HCT116 (cell line): ENCODE results near the gene MRPL47. TPM values are rescaled to one million over a fixed set of nuclear protein-coding genes. Genes with fewer than 3 reads are reported as not detected.

Experiments
- ATAC-seq: fragments of 200-7000 bp; cut with Tn5 transposase; 2 replicates; pipeline ENCODE4 v1.9.1; 2020; ENCODE audit warnings: mild to moderate bottlenecking, moderate library complexity
- BruUV-seq: library from RNA; stranded (reverse); fragments of 400-500 nt; replicated peaks from 2 replicates; lab custom pipeline; 2021; lab: Mats Ljungman, UMichigan
- CTCF ChIA-PET: fragments of 300-600 bp; sonication (Branson Sonifier 250); formaldehyde crosslinking; loops from one replicate; lab custom pipeline; 2021; ENCODE audit warnings: antibody characterized with exemption; lab: Charles Lee
- POLR2A ChIA-PET: fragments of 300-600, 350-600 bp; sonication (Branson Sonifier 250); formaldehyde crosslinking; loops from one replicate; lab custom pipeline; 2021; ENCODE audit warnings: antibody characterized with exemption; lab: Charles Lee
- RAD21 ChIA-PET, 2 experiments: fragments of 300-600 bp; sonication (Branson Sonifier 250); formaldehyde crosslinking; loops; one replicate each; lab custom pipeline; 2023; ENCODE audit warnings: low total read pairs in 2 of 2; ENCODE audit not compliant: uncharacterized antibody in 2 of 2, unreplicated experiment in 2 of 2, low non-redundant PET in 1 of 2; lab: Charles Lee
- DNase-seq: peaks from one replicate; pipeline ENCODE4 v3.0.0-alpha.2; 2010; ENCODE audit warnings: low read depth, low spot score
- H2AFZ ChIP-seq: fragments of 200-600 bp; shearing (Covaris generic), sonication (generic); 2 replicates; pipeline ENCODE4 v1.6.1; 2017; ENCODE audit warnings: low read depth, mixed run types, mixed read lengths, antibody characterized with exemption, low read length; ENCODE audit not compliant: poor library complexity, severe bottlenecking
- H3K27ac ChIP-seq: 2 replicates; pipeline ENCODE4 v1.5.1; 2012; ENCODE audit warnings: low read depth, low read length
- H3K27me3 ChIP-seq: fragments of 200-600 bp; sonication (generic); 2 replicates; pipeline ENCODE4 v1.6.1; 2016; ENCODE audit warnings: mixed run types, low read length, mixed read lengths; ENCODE audit not compliant: insufficient read depth
- H3K36me3 ChIP-seq, 2 experiments: fragments of 200-500 bp in 1 of 2; fragments of 200-600 bp in 1 of 2; sonication (Bioruptor generic) in 1 of 2; sonication (generic) in 1 of 2; 2 replicates each; pipeline versions ENCODE4 v1.5.1 to v1.6.1; 2014 to 2016; ENCODE audit warnings: low read length in 2 of 2, inconsistent platforms in 1 of 2, mixed read lengths in 1 of 2, mixed run types in 1 of 2; ENCODE audit not compliant: insufficient read depth in 2 of 2, control insufficient read depth in 1 of 2
- H3K4me1 ChIP-seq, 2 experiments: fragments of 200-600 bp in 1 of 2; sonication (generic) in 1 of 2; 2 replicates each; pipeline versions ENCODE4 v1.5.1 to v1.6.1; 2012 to 2017; ENCODE audit warnings: low read length in 2 of 2, inconsistent platforms in 1 of 2, mild to moderate bottlenecking in 1 of 2, mixed read lengths in 1 of 2, mixed run types in 1 of 2, moderate library complexity in 1 of 2; ENCODE audit not compliant: insufficient read depth in 2 of 2, control insufficient read depth in 1 of 2
- H3K4me2 ChIP-seq: fragments of 200-600 bp; sonication (generic); 2 replicates; pipeline ENCODE4 v1.6.1; 2017; ENCODE audit warnings: mixed run types, low read length, mixed read lengths
- H3K4me3 ChIP-seq, 2 experiments: fragments of 200-600 bp in 1 of 2; sonication (generic) in 1 of 2; replicated peaks in 1 of 2; 2 replicates each; pipeline ENCODE4 v1.5.1; 2011 to 2016; ENCODE audit warnings: low read length in 2 of 2, control low read depth in 1 of 2, low read depth in 1 of 2, mild to moderate bottlenecking in 1 of 2, mixed read lengths in 1 of 2, mixed run types in 1 of 2
- H3K79me2 ChIP-seq: fragments of 200-600 bp; sonication (generic); 2 replicates; pipeline ENCODE4 v1.6.1; 2017; ENCODE audit warnings: mild to moderate bottlenecking, mixed run types, low read length, moderate library complexity, mixed read lengths; ENCODE audit not compliant: insufficient read depth
- H3K9ac ChIP-seq: fragments of 200-600 bp; sonication (generic); 2 replicates; pipeline ENCODE4 v1.6.1; 2016; ENCODE audit warnings: low read length, mixed read lengths
- H3K9me2 ChIP-seq: fragments of 200-600 bp; sonication (generic), shearing (Covaris generic); 2 replicates; pipeline ENCODE4 v1.6.1; 2017; ENCODE audit warnings: mixed run types, mild to moderate bottlenecking, moderate library complexity; ENCODE audit not compliant: insufficient read depth
- H3K9me3 ChIP-seq, 2 experiments: fragments of 200-500 bp in 1 of 2; fragments of 200-600 bp in 1 of 2; sonication (Bioruptor generic) in 1 of 2; sonication (generic) in 1 of 2; 2 replicates each; pipeline ENCODE4 v1.6.1; 2014 to 2017; ENCODE audit warnings: low read length in 2 of 2, mixed read lengths in 2 of 2, inconsistent platforms in 1 of 2, low read depth in 1 of 2, mild to moderate bottlenecking in 1 of 2, mixed run types in 1 of 2, moderate library complexity in 1 of 2; ENCODE audit not compliant: control insufficient read depth in 1 of 2, insufficient read depth in 1 of 2
- H4K20me1 ChIP-seq: fragments of 200-600 bp; sonication (generic), shearing (Covaris generic); 2 replicates; pipeline ENCODE4 v1.6.1; 2017; ENCODE audit warnings: mixed run types, mild to moderate bottlenecking, moderate library complexity; ENCODE audit not compliant: insufficient read depth
- CEBPB ChIP-seq: IDR thresholded peaks from 2 replicates; pipeline ENCODE4 v1.6.1; 2012; ENCODE audit warnings: low read depth
- ELF1 ChIP-seq: IDR thresholded peaks from 2 replicates; pipeline ENCODE4 v1.6.1; 2012; ENCODE audit warnings: low read depth, borderline replicate concordance
- EZH2 ChIP-seq: fragments of 200-600 bp; sonication (generic); IDR thresholded peaks from 2 replicates; pipeline ENCODE4 v1.6.1; 2017; ENCODE audit warnings: antibody characterized with exemption, mixed run types
- JUND ChIP-seq: IDR thresholded peaks from 2 replicates; pipeline ENCODE4 v1.6.1; 2012
- RAD21 ChIP-seq: IDR thresholded peaks from 2 replicates; pipeline ENCODE4 v1.6.1; 2012; ENCODE audit warnings: low read depth, mild to moderate bottlenecking
- TCF7L2 ChIP-seq: IDR thresholded peaks from 2 replicates; pipeline ENCODE4 v1.7.0; 2011; ENCODE audit warnings: borderline replicate concordance, inconsistent platforms; ENCODE audit not compliant: insufficient read depth, insufficient read length; ENCODE audit errors: extremely low read depth
- YY1 ChIP-seq: IDR thresholded peaks from 2 replicates; pipeline ENCODE4 v1.6.1; 2011; ENCODE audit warnings: low read length, low read depth, moderate library complexity, mild to moderate bottlenecking; ENCODE audit not compliant: insufficient replicate concordance; ENCODE audit errors: extremely low read depth
- ZFX ChIP-seq: fragments of 450-650 bp; IDR thresholded peaks from 2 replicates; pipeline ENCODE4 v1.6.1; 2017
- intact Hi-C: fragments of 100-400 bp; cut with micrococcal nuclease; formaldehyde crosslinking; loops from 2 replicates; pipeline ENCODE4 v1.10.0; 2022
- total RNA-seq: library from RNA; stranded (reverse); gene quantifications from one replicate; pipeline ENCODE4 v1.2.1, GENCODE V29; 2021; ENCODE audit not compliant: unreplicated experiment
- TF ChIP-seq, protein P1 (sequence below), 3 experiments: fragments of 200-600 bp in 1 of 3; sonication (generic) in 1 of 3; IDR thresholded peaks in 2 of 3; conservative IDR thresholded peaks in 1 of 3; 2 replicates each; pipeline ENCODE4 v1.5.1; 2012 to 2017; ENCODE audit warnings: low read depth in 2 of 3, low read length in 2 of 3, antibody characterized with exemption in 1 of 3, borderline replicate concordance in 1 of 3, control low read depth in 1 of 3, mild to moderate bottlenecking in 1 of 3, mixed read lengths in 1 of 3, mixed run types in 1 of 3, moderate library complexity in 1 of 3; ENCODE audit not compliant: insufficient read depth in 1 of 3

The MRPL47 gene
- total RNA-seq, 1 experiment from 2014 or later: 52.3 TPM

DNA sequence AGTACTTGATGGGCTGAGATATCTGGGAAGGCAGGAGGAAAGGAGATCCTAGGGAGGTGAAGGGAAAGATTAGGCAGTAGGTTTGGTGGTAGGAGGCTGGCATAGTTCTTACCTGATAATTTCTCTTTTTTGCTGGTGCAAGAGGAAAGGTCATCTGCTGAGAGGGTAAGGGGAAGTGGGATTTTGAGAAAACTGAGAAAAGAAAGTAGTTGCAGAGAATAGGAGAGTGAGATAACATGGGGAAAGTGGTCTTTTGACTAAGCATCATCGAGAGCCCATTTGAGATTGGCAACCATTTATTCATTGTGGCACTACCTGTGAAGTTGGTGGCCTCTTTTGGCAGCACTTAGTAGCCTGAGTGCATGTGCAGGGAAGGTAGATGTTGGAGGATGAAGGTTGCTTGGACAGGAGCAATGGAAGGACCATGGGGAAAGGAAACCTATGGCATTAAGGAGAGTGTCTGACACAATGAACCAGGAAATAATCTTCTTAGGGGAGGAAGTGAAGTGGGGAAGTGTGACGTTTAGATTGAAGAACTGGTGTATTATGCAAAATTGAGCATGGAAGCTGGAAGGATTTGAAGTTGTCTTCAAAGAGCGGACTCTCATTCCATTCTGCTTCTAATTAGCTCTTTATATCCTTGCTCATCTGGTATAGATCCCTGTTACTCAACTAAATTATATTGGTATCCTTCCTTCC lies 26.5 kb upstream of the MRPL47 start:
- H3K27me3 ChIP-seq: no peaks in the 10 kb centered on the region
- H3K36me3 ChIP-seq: no peaks in the 10 kb centered on the region
- H2AFZ ChIP-seq: no peak overlapping the region
- no peak overlapping the region for H3K4me2 ChIP-seq
- H3K9me2 ChIP-seq: no peaks in the 10 kb centered on the region
- H4K20me1 ChIP-seq: no peaks in the 10 kb centered on the region
- BruUV-seq: no TSS peak
- H3K9ac ChIP-seq: no peak overlapping the region
- no peaks in the 10 kb centered on the region for H3K79me2 ChIP-seq
- TF ChIP-seq RAD21 (no peak), ZFX (no peak), CEBPB (no peak), ELF1 (no peak), TCF7L2 (no peak), JUND (no peak), YY1 (no peak), EZH2 (no peak)
- TF ChIP-seq, protein P1, sequence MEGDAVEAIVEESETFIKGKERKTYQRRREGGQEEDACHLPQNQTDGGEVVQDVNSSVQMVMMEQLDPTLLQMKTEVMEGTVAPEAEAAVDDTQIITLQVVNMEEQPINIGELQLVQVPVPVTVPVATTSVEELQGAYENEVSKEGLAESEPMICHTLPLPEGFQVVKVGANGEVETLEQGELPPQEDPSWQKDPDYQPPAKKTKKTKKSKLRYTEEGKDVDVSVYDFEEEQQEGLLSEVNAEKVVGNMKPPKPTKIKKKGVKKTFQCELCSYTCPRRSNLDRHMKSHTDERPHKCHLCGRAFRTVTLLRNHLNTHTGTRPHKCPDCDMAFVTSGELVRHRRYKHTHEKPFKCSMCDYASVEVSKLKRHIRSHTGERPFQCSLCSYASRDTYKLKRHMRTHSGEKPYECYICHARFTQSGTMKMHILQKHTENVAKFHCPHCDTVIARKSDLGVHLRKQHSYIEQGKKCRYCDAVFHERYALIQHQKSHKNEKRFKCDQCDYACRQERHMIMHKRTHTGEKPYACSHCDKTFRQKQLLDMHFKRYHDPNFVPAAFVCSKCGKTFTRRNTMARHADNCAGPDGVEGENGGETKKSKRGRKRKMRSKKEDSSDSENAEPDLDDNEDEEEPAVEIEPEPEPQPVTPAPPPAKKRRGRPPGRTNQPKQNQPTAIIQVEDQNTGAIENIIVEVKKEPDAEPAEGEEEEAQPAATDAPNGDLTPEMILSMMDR (IDR thresholded peaks at IDR 0.05 in 2 of 3, conservative IDR thresholded peaks at IDR 0.05 in 1 of 3; ENCODE audit: borderline replicate concordance in 1 of 3, insufficient read depth in 1 of 3, low read depth in 2 of 3, low read length in 2 of 3): no peak
- POLR2A ChIA-PET: no interaction called here
- no peaks in the 10 kb centered on the region for H3K9me3 ChIP-seq
- RAD21 ChIA-PET: no interaction called here
- CTCF ChIA-PET: no interaction called here
- no peak overlapping the region for H3K4me3 ChIP-seq
- H3K4me1 ChIP-seq: no peaks in the 10 kb centered on the region
- intact Hi-C loops: no loop called here
- H3K27ac ChIP-seq: no peak overlapping the region
- ATAC-seq (no peak), DNase-seq (no peak)
